Natural killer cell (primary cell): Measurements from ENCODE around the gene LRRC10B. TPM values are rescaled to one million over a fixed set of nuclear protein-coding genes. Genes with fewer than 3 reads are reported as not detected.

ENCODE experiments used
- ATAC-seq, 3 donors: fragments of 150-1000 bp in 2 of 3; fragments of 200-7000 bp in 1 of 3; cut with Tn5 transposase; 1 replicate in 1 of 3; 2 replicates in 2 of 3; pipeline ENCODE4 v1.10.0; 2021; ENCODE audit warnings: mild to moderate bottlenecking in 2 of 3, moderate library complexity in 2 of 3
- DNase-seq, 2 donors: peaks; one replicate each; pipeline versions ENCODE4 v3.0.0 to v3.0.0-alpha.2; 2013 to 2021; ENCODE audit warnings: mixed read lengths in 1 of 2
- H3K27ac ChIP-seq: one replicate; pipeline ENCODE4 v1.5.1; 2013; ENCODE audit warnings: mild to moderate bottlenecking, low read length
- H3K27me3 ChIP-seq: one replicate; pipeline ENCODE4 v1.6.1; 2013; ENCODE audit warnings: low read length; ENCODE audit not compliant: control insufficient read depth, insufficient read depth
- H3K36me3 ChIP-seq: one replicate; pipeline ENCODE4 v1.6.1; 2013; ENCODE audit warnings: low read length; ENCODE audit not compliant: control insufficient read depth, insufficient read depth
- H3K4me1 ChIP-seq: one replicate; pipeline ENCODE4 v1.6.1; 2013; ENCODE audit warnings: low read length; ENCODE audit not compliant: control insufficient read depth, insufficient read depth
- H3K4me3 ChIP-seq: one replicate; pipeline ENCODE4 v1.5.1; 2013; ENCODE audit warnings: low read length
- H3K9me3 ChIP-seq: one replicate; pipeline ENCODE4 v1.6.1; 2013; ENCODE audit warnings: low read length; ENCODE audit not compliant: control insufficient read depth, insufficient read depth
- H3K27ac Mint-ChIP-seq, 2 donors: one replicate each; pipeline ENCODE4 v1.8.0; 2022; ENCODE audit warnings: mild to moderate bottlenecking in 2 of 2, mixed read lengths in 2 of 2, moderate library complexity in 1 of 2
- H3K27me3 Mint-ChIP-seq, 2 donors: one replicate each; pipeline ENCODE4 v1.8.0; 2022; ENCODE audit warnings: low read depth in 2 of 2, mixed read lengths in 2 of 2
- H3K36me3 Mint-ChIP-seq: one replicate; pipeline ENCODE4 v1.8.0; 2022; ENCODE audit warnings: mixed read lengths
- H3K4me1 Mint-ChIP-seq, 2 donors: one replicate each; pipeline ENCODE4 v1.8.0; 2022; ENCODE audit warnings: mixed read lengths in 2 of 2
- H3K4me3 Mint-ChIP-seq: one replicate; pipeline ENCODE4 v1.8.0; 2022; ENCODE audit warnings: mild to moderate bottlenecking, moderate library complexity, mixed read lengths
- H3K9me3 Mint-ChIP-seq, 2 donors: one replicate each; pipeline ENCODE4 v1.8.0; 2022; ENCODE audit warnings: mixed read lengths in 2 of 2
- WGBS: methylation state at CpG from one replicate; pipeline ENCODE4 v1.1.7; 2013; ENCODE audit warnings: missing lambda C conversion rate; ENCODE audit not compliant: insufficient coverage; 5-methylcytosine and 5-hydroxymethylcytosine counted together
- intact Hi-C: fragments of 100-400 bp; cut with micrococcal nuclease; formaldehyde crosslinking; loops from one replicate; pipeline ENCODE4 v1.14.2; 2022
- total RNA-seq, 4 donors: library from RNA; stranded (reverse); fragments of 120-200 nt in 1 of 4; gene quantifications; one replicate each; pipeline versions ENCODE4 v1.2.3 to v1.2.4, GENCODE V29; 2013 to 2022
- TF ChIP-seq, protein P1 (sequence below): fragments of 200-600 bp; IDR thresholded peaks from one replicate; pipeline ENCODE4 v1.8.0; 2022; ENCODE audit warnings: antibody characterized with exemption

The LRRC10B gene
- total RNA-seq, 3 donors from 2014 or later (not counting 1 experiment from before 2014, with no cell fraction given): not detected

DNA sequence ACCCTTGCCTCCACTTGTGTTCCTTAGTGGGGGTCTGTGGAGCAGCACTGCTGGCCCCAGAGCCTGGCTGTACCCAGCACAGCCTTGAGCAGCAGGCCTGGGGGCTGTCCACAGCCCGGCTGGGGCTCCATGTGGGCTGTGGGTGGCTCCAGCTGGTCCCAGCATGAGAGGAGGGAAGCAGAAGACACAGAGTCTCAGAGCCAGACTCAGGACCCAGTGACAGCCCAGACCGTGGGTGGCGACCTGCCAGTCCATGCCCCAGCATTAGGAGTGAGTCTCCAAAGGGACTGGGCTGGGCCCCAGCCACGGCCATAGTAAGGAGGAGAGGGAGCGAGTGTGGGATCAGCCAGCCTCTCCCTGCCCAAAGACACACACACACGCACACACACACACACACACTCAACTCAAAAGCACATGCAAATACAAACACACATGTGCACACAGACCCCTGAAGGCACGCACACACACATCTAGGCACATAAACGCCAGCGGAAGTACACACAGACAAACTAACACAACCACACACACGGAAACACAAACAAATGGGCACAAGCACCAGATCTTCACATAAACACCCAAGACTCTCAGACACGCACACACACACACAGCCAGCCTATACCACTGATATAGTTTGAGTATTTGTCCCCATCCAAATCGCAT lies 16.7 kb upstream of the LRRC10B start:
- Histone ChIP-seq H3K4me1 (no peaks in the 10 kb centered on the region), H3K9me3 (no peaks in the 10 kb centered on the region), H3K4me3 (no peak overlapping the region), H3K27me3 (no peaks in the 10 kb centered on the region), H3K36me3 (no peaks in the 10 kb centered on the region), H3K27ac (no peak overlapping the region)
- 92% methylated on average over 11 of the region's 12 CpGs for WGBS
- intact Hi-C loops: no loop called here
- Mint-ChIP-seq H3K4me1 (no peaks in the 10 kb centered on the region), H3K4me3 (no peak overlapping the region), H3K27ac (no peak overlapping the region), H3K27me3 (no peaks in the 10 kb centered on the region), H3K9me3 (no peaks in the 10 kb centered on the region), H3K36me3 (no peaks in the 10 kb centered on the region)
- no peak for DNase-seq
- TF ChIP-seq, protein P1, sequence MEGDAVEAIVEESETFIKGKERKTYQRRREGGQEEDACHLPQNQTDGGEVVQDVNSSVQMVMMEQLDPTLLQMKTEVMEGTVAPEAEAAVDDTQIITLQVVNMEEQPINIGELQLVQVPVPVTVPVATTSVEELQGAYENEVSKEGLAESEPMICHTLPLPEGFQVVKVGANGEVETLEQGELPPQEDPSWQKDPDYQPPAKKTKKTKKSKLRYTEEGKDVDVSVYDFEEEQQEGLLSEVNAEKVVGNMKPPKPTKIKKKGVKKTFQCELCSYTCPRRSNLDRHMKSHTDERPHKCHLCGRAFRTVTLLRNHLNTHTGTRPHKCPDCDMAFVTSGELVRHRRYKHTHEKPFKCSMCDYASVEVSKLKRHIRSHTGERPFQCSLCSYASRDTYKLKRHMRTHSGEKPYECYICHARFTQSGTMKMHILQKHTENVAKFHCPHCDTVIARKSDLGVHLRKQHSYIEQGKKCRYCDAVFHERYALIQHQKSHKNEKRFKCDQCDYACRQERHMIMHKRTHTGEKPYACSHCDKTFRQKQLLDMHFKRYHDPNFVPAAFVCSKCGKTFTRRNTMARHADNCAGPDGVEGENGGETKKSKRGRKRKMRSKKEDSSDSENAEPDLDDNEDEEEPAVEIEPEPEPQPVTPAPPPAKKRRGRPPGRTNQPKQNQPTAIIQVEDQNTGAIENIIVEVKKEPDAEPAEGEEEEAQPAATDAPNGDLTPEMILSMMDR: no peak
- ATAC-seq: no peak

DNA sequence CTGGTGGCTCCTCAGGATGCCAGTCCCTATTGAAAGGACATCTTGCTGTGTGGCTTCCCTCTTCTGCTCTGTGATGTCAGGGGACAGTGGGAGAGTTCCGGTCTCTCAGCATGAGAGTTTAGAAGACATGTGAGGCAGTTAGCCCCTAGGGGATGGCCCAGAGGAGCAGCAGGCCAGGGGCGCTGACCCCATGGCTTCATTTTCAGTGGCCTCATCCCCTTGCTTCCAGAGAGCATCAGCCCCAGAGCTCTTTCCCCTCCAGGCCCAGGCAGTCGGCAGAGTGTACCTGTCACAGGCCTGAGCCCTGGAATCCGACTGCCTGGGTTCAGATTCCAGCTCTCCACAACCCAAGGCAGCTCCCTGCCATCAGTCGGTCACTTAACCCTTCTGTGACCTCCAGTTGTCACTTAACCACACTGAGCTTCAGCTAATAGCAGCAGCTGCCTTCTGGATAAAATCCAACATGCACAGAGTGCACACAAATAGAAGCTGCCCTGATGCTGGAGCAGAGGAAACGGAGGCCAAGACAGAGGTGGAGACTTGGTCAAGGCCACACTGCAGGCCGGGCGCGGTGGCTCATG lies 14.1 kb upstream of the LRRC10B start:
- intact Hi-C loops: no loop called here
- 87% methylated on average over 9 of the region's 9 CpGs for WGBS
- H3K4me1 Mint-ChIP-seq: no peaks in the 10 kb centered on the region

DNA sequence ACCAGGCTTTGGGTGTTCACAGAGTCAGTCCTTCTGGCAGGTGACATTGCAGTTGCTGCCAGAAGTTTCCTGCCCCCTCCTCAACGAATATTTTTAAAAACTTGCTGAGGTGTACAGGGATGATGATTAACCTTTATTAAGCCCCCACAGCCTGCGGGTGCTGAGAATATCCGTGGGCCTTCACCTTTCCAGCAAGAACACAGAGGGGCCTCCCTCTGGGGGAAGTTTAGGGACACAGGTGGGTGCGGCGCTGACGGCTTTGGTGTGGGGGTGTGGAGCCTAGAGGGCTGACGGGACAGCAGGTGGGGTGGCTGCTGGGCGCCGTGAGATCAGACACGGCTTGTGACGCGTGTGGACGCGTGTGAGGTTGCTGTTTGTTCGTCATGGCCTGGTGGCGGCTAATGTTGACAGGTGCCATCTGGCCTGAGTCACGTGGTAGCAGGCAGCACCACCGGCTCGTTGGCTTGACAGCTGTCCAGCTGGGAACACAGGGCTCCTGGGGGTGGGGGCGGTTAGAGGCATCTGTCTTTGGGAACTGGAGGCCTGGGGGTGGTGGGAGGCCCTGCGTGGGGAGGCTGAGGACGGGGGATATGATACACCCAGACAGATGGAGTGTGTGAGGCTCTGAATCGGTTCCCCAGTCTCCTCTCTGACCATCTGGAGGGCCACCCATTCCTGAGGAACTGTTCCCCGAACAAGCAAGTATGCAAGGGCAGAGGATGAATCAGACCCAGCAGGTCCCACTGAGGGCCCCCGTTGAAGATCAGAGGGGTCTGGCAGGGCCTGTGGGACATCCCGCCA lies 12.5 kb upstream of the LRRC10B start:
- Mint-ChIP-seq H3K4me3 (no peak overlapping the region), H3K9me3 (no peaks in the 10 kb centered on the region), H3K27me3 (no peaks in the 10 kb centered on the region), H3K27ac (no peak overlapping the region), H3K36me3 (no peaks in the 10 kb centered on the region), H3K4me1 (no peaks in the 10 kb centered on the region)
- DNase-seq (no peak), ATAC-seq (no peak)
- Histone ChIP-seq H3K4me1 (no peaks in the 10 kb centered on the region), H3K9me3 (no peaks in the 10 kb centered on the region), H3K4me3 (no peak overlapping the region), H3K27me3 (no peaks in the 10 kb centered on the region), H3K27ac (no peak overlapping the region), H3K36me3 (no peaks in the 10 kb centered on the region)
- intact Hi-C loops: no loop called here
- 86% methylated on average over 26 of the region's 26 CpGs for WGBS
- TF ChIP-seq, protein P1: no peak

More for the DNA sequence above, 14.1 kb upstream of the LRRC10B start:
- Mint-ChIP-seq H3K4me3 (no peak overlapping the region), H3K27ac (no peak overlapping the region), H3K36me3 (no peaks in the 10 kb centered on the region), H3K9me3 (no peaks in the 10 kb centered on the region), H3K27me3 (no peaks in the 10 kb centered on the region)
- H3K36me3 ChIP-seq: no peaks in the 10 kb centered on the region
- DNase-seq (no peak), ATAC-seq (no peak)
- no peaks in the 10 kb centered on the region for H3K4me1 ChIP-seq
- no peak overlapping the region for H3K27ac ChIP-seq
- no peaks in the 10 kb centered on the region for H3K27me3 ChIP-seq
- no peaks in the 10 kb centered on the region for H3K9me3 ChIP-seq
- TF ChIP-seq, protein P1: no peak
- no peak overlapping the region for H3K4me3 ChIP-seq
